Fibroblast of lung (primary cell): Measurements from ENCODE around the gene LGALS3BP.

ENCODE experiments used
- EZH2 ChIP-seq: IDR thresholded peaks from 2 replicates; pipeline ENCODE4 v1.5.1; 2012; ENCODE audit warnings: low read length, control low read depth, mild to moderate bottlenecking; ENCODE audit errors: missing control alignments
- TF ChIP-seq, protein P1 (sequence below), 2 donors: IDR thresholded peaks in 1 of 2; conservative IDR thresholded peaks in 1 of 2; 1 replicate in 1 of 2; 2 replicates in 1 of 2; pipeline ENCODE4 v1.5.1; 2011 to 2012; ENCODE audit warnings: low read length in 2 of 2, control low read depth in 1 of 2, inconsistent platforms in 1 of 2, low read depth in 1 of 2, mild to moderate bottlenecking in 1 of 2

DNA sequence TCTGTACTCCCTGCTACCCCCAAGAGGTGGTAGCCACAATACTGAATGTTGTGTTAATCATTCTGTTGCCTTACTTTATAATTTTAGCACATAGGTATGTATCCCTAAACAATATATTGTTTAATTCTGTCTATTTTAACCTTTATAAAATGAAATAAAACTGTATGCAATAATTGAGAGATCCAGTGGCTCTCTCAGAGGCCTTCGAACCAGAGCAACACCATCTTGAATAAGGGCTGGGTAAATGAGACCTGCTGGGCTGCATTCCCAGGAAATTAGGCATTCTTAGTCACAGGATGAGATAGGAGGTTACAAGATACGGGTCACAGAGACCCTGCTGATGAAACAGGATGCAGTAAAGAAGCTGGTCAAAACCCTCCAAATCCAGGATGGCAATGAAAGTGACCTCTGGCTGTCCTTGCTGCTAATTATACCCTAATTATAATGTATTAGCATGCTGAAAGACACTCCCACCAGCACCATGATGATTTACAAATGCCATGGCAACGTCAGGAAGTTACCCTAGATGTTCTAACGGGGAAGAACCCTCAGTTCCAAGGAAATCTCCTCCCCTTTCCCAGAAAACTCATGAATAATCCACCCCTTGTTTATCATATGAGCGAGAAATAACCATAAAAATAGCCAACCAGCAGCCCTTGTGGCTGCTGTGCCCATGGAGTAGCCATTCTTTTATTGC, 31.9 kb upstream of the LGALS3BP start:
- TF ChIP-seq, protein P1, sequence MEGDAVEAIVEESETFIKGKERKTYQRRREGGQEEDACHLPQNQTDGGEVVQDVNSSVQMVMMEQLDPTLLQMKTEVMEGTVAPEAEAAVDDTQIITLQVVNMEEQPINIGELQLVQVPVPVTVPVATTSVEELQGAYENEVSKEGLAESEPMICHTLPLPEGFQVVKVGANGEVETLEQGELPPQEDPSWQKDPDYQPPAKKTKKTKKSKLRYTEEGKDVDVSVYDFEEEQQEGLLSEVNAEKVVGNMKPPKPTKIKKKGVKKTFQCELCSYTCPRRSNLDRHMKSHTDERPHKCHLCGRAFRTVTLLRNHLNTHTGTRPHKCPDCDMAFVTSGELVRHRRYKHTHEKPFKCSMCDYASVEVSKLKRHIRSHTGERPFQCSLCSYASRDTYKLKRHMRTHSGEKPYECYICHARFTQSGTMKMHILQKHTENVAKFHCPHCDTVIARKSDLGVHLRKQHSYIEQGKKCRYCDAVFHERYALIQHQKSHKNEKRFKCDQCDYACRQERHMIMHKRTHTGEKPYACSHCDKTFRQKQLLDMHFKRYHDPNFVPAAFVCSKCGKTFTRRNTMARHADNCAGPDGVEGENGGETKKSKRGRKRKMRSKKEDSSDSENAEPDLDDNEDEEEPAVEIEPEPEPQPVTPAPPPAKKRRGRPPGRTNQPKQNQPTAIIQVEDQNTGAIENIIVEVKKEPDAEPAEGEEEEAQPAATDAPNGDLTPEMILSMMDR (conservative IDR thresholded peaks at IDR 0.05 in 1 of 2, IDR thresholded peaks at IDR 0.05 in 1 of 2; ENCODE audit: low read depth in 1 of 2, low read length in 2 of 2), result no peak
- TF ChIP-seq EZH2, result no peak
